Measurements from ENCODE around the gene PDZD11.
"Not testable (repeated sequence)": the region's sequence is repeated elsewhere in the genome, so short reads cannot be mapped to it uniquely, and the experiment has no call there.

PDZD11 gene

DNA sequence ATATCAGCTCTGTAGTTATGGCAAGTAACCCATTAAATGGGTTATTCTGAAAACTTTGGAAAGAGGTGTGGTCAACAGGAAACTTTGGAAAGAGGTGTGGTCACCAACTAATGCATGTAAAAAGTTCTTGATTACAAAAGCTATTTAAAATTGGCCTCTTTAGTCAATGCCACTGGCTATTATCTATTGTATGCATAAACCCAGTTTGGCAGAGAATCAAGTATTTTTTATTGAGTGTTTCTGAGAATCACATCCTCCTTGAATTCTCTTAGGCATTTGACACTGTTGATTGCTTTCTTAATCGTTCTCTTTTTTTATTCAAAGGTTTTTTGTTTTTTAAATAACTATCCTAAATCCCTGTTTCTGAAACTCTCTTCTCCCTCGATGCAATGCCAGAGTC is 37.2 kb downstream of the PDZD11 start:
- H3K9me3 ChIP-seq (ENCODE audit: low read length) = no peaks in the 10 kb centered on the region
- H3K4me3 ChIP-seq (ENCODE audit: low read length) = no peak overlapping the region
- no peaks in the 10 kb centered on the region for H3K4me1 ChIP-seq (ENCODE audit: insufficient read depth, low read length)
- no peaks in the 10 kb centered on the region for H3K36me3 ChIP-seq (ENCODE audit: insufficient read depth, low read length)
- H2AFZ ChIP-seq (ENCODE audit: low read depth, low read length) = no peak overlapping the region
- no peaks in the 10 kb centered on the region for H3K27me3 ChIP-seq (ENCODE audit: insufficient read depth, low read length)

DNA sequence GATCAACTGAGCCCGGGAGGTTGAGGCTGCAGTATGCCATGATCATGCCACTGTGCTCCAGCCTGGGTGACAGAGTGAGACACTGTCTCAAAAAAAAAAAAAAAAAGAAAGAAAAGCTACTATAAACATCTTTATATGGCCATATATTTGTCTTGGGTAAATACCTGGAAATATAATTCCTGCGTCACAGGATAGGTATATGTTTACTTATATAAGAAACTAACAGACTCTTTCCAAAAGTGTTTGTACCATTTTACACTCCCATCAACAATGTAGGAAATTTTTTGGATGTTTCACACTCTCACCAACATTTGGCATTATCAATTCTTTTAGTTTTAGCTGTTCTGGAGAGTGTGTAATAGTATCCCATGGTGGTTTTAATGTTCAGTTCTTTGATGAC is 42.5 kb downstream of the PDZD11 start:
- Histone ChIP-seq H3K4me1 (ENCODE audit: insufficient read depth, low read length) (no peaks in the 10 kb centered on the region), H3K9me3 (ENCODE audit: low read length) (no peaks in the 10 kb centered on the region), H3K27me3 (ENCODE audit: insufficient read depth, low read length) (no peaks in the 10 kb centered on the region), H3K36me3 (ENCODE audit: insufficient read depth, low read length) (no peaks in the 10 kb centered on the region), H3K4me3 (ENCODE audit: low read length) (no peak overlapping the region), H2AFZ (ENCODE audit: low read depth, low read length) (no peak overlapping the region)

DNA sequence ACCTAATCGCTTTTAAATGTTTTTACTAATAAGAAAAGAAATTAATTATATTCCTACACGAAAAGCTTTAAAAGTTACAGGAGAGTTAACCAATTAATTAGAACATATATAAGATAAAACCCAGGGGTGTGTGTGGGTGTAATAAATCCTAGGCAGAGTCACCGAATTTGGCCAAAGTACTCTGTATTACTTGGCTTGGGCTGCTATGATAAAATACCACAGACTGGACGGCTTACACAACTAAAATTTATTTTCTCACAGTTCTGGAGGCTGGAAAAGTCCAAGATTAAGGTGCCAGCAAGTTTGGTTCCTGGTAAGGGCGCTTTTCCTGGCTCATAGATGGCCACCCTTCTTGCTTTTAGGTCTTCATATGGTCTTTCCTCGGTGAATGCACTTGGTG is 44.8 kb downstream of the PDZD11 start:
- Histone ChIP-seq H2AFZ (ENCODE audit: low read depth, low read length) (no peak overlapping the region), H3K9me3 (ENCODE audit: low read length) (no peaks in the 10 kb centered on the region), H3K4me1 (ENCODE audit: insufficient read depth, low read length) (no peaks in the 10 kb centered on the region), H3K27me3 (ENCODE audit: insufficient read depth, low read length) (no peaks in the 10 kb centered on the region), H3K4me3 (ENCODE audit: low read length) (no peak overlapping the region), H3K36me3 (ENCODE audit: insufficient read depth, low read length) (no peaks in the 10 kb centered on the region)

DNA sequence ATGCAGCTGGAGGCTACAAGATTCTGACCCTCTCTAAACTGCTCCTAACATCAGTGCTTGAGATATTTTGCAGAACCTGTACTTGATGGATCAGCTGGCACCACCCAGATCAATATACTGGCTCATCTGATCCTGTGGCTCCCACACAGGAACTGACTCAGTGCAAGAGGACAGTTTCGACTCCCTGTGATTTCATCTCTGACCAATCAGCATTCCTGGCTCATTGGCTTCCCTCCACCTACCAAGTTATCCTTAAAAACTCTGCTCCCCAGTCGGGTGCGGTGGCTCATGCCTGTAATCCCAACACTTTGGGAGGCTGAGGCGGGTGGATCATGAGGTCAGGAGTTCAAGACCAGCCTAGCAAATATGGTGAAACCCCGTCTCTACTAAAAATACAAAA is 46.1 kb downstream of the PDZD11 start:
- H3K27me3 ChIP-seq (ENCODE audit: insufficient read depth, low read length); H3K36me3 ChIP-seq (ENCODE audit: insufficient read depth, low read length); H3K9me3 ChIP-seq (ENCODE audit: low read length); H2AFZ ChIP-seq (ENCODE audit: low read depth, low read length); H3K4me1 ChIP-seq (ENCODE audit: insufficient read depth, low read length); H3K4me3 ChIP-seq (ENCODE audit: low read length): not testable (repeated sequence)

DNA sequence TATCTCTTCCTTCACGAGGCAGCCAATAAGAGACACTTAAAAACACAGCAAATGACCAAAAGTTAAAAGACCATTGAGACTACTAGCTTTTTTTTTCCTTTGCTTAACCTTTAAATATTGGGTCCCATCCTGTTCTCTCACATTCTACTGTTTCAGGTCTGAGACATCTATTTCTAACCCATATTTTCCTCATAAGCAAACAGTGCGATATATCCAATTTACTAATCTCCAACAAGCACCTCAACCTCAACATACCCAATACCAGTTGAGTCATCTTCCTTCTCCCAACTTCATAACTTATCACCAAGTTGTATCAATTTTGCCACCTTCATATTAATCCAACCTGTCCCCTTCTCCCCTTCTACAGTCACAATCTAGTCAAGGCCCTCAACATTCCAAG is 48.2 kb downstream of the PDZD11 start:
- Histone ChIP-seq H2AFZ (ENCODE audit: low read depth, low read length) (no peak overlapping the region), H3K9me3 (ENCODE audit: low read length) (no peaks in the 10 kb centered on the region)

DNA sequence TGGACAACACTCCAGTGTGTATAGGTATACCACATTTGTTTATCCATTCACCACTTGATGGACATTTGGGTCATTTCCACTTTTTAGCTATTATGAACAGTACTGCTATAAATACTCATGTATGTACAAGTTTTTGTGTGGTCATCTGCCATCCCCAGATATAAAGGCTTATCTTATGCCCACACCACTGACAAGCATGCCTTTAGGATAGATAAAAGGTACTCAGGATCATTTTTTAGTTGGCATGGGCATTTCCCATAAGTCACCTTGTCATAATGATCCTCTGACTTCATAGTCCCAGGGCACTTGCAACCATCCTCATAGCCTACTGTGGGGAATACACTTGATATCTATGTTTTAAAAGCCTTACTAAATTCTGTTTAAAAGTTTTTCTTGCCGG is 49.0 kb downstream of the PDZD11 start:
- H3K4me1 ChIP-seq (ENCODE audit: insufficient read depth, low read length) = no peaks in the 10 kb centered on the region
- H3K36me3 ChIP-seq (ENCODE audit: insufficient read depth, low read length) = no peaks in the 10 kb centered on the region
- H2AFZ ChIP-seq (ENCODE audit: low read depth, low read length) = no peak overlapping the region
- H3K27me3 ChIP-seq (ENCODE audit: insufficient read depth, low read length) = peaks cover 7% of the 10 kb centered on the region
- H3K4me3 ChIP-seq (ENCODE audit: low read length) = no peak overlapping the region
- H3K9me3 ChIP-seq (ENCODE audit: low read length) = no peaks in the 10 kb centered on the region

More for the DNA sequence above, 48.2 kb downstream of the PDZD11 start:
- H3K36me3 ChIP-seq (ENCODE audit: insufficient read depth, low read length) = no peaks in the 10 kb centered on the region
- H3K4me3 ChIP-seq (ENCODE audit: low read length) = no peak overlapping the region
- H3K4me1 ChIP-seq (ENCODE audit: insufficient read depth, low read length) = no peaks in the 10 kb centered on the region
- H3K27me3 ChIP-seq (ENCODE audit: insufficient read depth, low read length) = peaks cover 7% of the 10 kb centered on the region

All from neuron (in vitro differentiated cells).